GM23338 (cell line): Measurements from ENCODE around the gene CCRL2. TPM values are rescaled to one million over a fixed set of nuclear protein-coding genes. Genes with fewer than 3 reads are reported as not detected.

Source experiments
- ATAC-seq: fragments of 200-7000 bp; cut with Tn5 transposase; 3 replicates; pipeline ENCODE4 v1.9.1; 2020
- DNase-seq: peaks from one replicate; pipeline ENCODE4 v3.0.0-alpha.2; 2015; ENCODE audit warnings: low spot score
- H2AFZ ChIP-seq: fragments of 200-600 bp; sonication (generic); 2 replicates; pipeline ENCODE4 v1.8.0; 2016; ENCODE audit warnings: antibody characterized with exemption, mild to moderate bottlenecking, moderate library complexity
- H3F3A ChIP-seq: fragments of 200-600 bp; sonication (generic); replicated peaks from 2 replicates; pipeline ENCODE4 v1.8.0; 2017; ENCODE audit warnings: antibody characterized with exemption, mixed run types, low read depth
- H3K27ac ChIP-seq: fragments of 200-600 bp; sonication (generic); 2 replicates; pipeline ENCODE4 v1.6.1; 2016; ENCODE audit warnings: low read depth
- H3K27me3 ChIP-seq: fragments of 200-600 bp; sonication (generic); 2 replicates; pipeline ENCODE4 v1.8.0; 2016; ENCODE audit warnings: mild to moderate bottlenecking, mixed run types, moderate library complexity; ENCODE audit not compliant: insufficient read depth
- H3K36me3 ChIP-seq: fragments of 200-600 bp; sonication (generic); 2 replicates; pipeline ENCODE4 v1.8.0; 2016; ENCODE audit warnings: mild to moderate bottlenecking; ENCODE audit not compliant: insufficient read depth
- H3K4me1 ChIP-seq: fragments of 200-600 bp; sonication (generic); 2 replicates; pipeline ENCODE4 v1.8.0; 2016; ENCODE audit warnings: mild to moderate bottlenecking, moderate library complexity; ENCODE audit not compliant: insufficient read depth
- H3K4me2 ChIP-seq: fragments of 200-600 bp; sonication (generic); 2 replicates; pipeline ENCODE4 v1.7.1; 2017; ENCODE audit warnings: mixed run types
- H3K4me3 ChIP-seq: fragments of 200-600 bp; sonication (generic); 2 replicates; pipeline ENCODE4 v1.6.1; 2016; ENCODE audit warnings: mixed run types
- H3K79me2 ChIP-seq: fragments of 200-600 bp; sonication (generic); replicated peaks from 2 replicates; pipeline ENCODE4 v1.8.0; 2017; ENCODE audit warnings: mild to moderate bottlenecking; ENCODE audit not compliant: insufficient read depth
- H3K9me2 ChIP-seq: fragments of 200-600 bp; sonication (generic); 2 replicates; pipeline ENCODE4 v1.8.0; 2017; ENCODE audit not compliant: insufficient read depth
- H4K20me1 ChIP-seq: fragments of 200-600 bp; sonication (generic); replicated peaks from 2 replicates; pipeline ENCODE4 v1.8.0; 2017; ENCODE audit warnings: mild to moderate bottlenecking; ENCODE audit not compliant: insufficient read depth
- H3K27ac Mint-ChIP-seq: 2 replicates; pipeline ENCODE4 v1.8.0; 2020; ENCODE audit warnings: inconsistent platforms, mild to moderate bottlenecking, moderate library complexity, mixed read lengths
- H3K27me3 Mint-ChIP-seq: 3 replicates; pipeline ENCODE4 v1.8.0; 2022; ENCODE audit warnings: low read depth, mild to moderate bottlenecking, moderate library complexity, mixed read lengths, inconsistent platforms; ENCODE audit not compliant: insufficient read depth, poor library complexity
- H3K36me3 Mint-ChIP-seq: 3 replicates; pipeline ENCODE4 v1.8.0; 2021; ENCODE audit warnings: low read depth, mild to moderate bottlenecking, inconsistent platforms, moderate library complexity, mixed read lengths
- H3K4me1 Mint-ChIP-seq: 3 replicates; pipeline ENCODE4 v1.8.0; 2020; ENCODE audit warnings: mild to moderate bottlenecking, inconsistent platforms, mixed read lengths
- H3K4me3 Mint-ChIP-seq: 3 replicates; pipeline ENCODE4 v1.8.0; 2021; ENCODE audit warnings: moderate library complexity, mild to moderate bottlenecking, inconsistent platforms, mixed read lengths
- H3K9me3 Mint-ChIP-seq: 3 replicates; pipeline ENCODE4 v1.8.0; 2020; ENCODE audit warnings: moderate library complexity, mild to moderate bottlenecking, inconsistent platforms, mixed read lengths
- CREB1 ChIP-seq: fragments of 250-450 bp; sonication (Bioruptor Pico); IDR thresholded peaks from 2 replicates; pipeline ENCODE4 v1.5.0; 2020; ENCODE audit warnings: low read depth, mild to moderate bottlenecking, moderate library complexity
- EZH2 ChIP-seq: fragments of 200-600 bp; sonication (generic); IDR thresholded peaks from one replicate; pipeline ENCODE4 v1.8.0; 2017; ENCODE audit warnings: antibody characterized with exemption, mild to moderate bottlenecking, low read depth; ENCODE audit not compliant: unreplicated experiment
- EZH2phosphoT487 ChIP-seq: fragments of 200-600 bp; sonication (generic); IDR thresholded peaks from one replicate; pipeline ENCODE4 v1.8.1; 2018; ENCODE audit warnings: antibody characterized with exemption; ENCODE audit not compliant: unreplicated experiment
- JUNB ChIP-seq: IDR thresholded peaks from one replicate; pipeline ENCODE4 v1.6.1; 2016; ENCODE audit warnings: antibody characterized with exemption; ENCODE audit not compliant: unreplicated experiment
- NANOG ChIP-seq: IDR thresholded peaks from 2 replicates; pipeline ENCODE4 v1.6.1; 2016; ENCODE audit warnings: antibody characterized with exemption, borderline replicate concordance
- ZNF462 ChIP-seq: fragments of 250-450 bp; sonication (Bioruptor Pico); IDR thresholded peaks from 2 replicates; pipeline ENCODE4 v1.5.0; 2020; ENCODE audit warnings: mild to moderate bottlenecking, moderate library complexity
- polyA plus RNA-seq: library from polyadenylated mRNA; unstranded; fragments of >200 nt; fragmentation: Nextera tagmentation; extraction: Ambion mirVana; gene quantifications from 2 replicates; pipeline ENCODE4 v1.2.1, GENCODE V29; 2016
- total RNA-seq: library from RNA; depleted of rRNA; stranded (reverse); fragments of >200 nt; shearing (Covaris generic); gene quantifications from 2 replicates; pipeline ENCODE4 v1.2.3, GENCODE V29; 2014
- TF ChIP-seq, protein P1 (sequence below): IDR thresholded peaks from 2 replicates; pipeline ENCODE4 v1.6.1; 2016; ENCODE audit warnings: antibody characterized with exemption
- TF ChIP-seq, protein P2 (sequence below): IDR thresholded peaks from one replicate; pipeline ENCODE4 v1.6.1; 2018; ENCODE audit warnings: antibody characterized with exemption; ENCODE audit not compliant: unreplicated experiment

The CCRL2 gene
- total and polyA plus RNA-seq, 2 experiments from 2014 or later = not detected

GRCh38 chr3:46417841-46418611 is 11.0 kb downstream of the CCRL2 start (continued):
- TF ChIP-seq ZNF462 (CRISPR knock-in tag) = no peak

GRCh38 chr3:46419816-46420215 is 12.8 kb downstream of the CCRL2 start:
- Mint-ChIP-seq H3K4me3 (no peak overlapping the region), H3K36me3 (no peaks in the 10 kb centered on the region), H3K27me3 (no peaks in the 10 kb centered on the region), H3K27ac (no peak overlapping the region), H3K9me3 (no peaks in the 10 kb centered on the region), H3K4me1 (peaks cover 17% of the 10 kb centered on the region; the same call in 2 of the 3 replicates)
- Histone ChIP-seq H3K4me1 (no peaks in the 10 kb centered on the region), H3K9me2 (no peaks in the 10 kb centered on the region), H3K36me3 (no peaks in the 10 kb centered on the region), H3K27ac (no peak overlapping the region), H3K4me3 (no peak overlapping the region), H3F3A (no peaks in the 10 kb centered on the region), H4K20me1 (no peaks in the 10 kb centered on the region), H2AFZ (no peak overlapping the region), H3K27me3 (no peaks in the 10 kb centered on the region), H3K4me2 (no peak overlapping the region), H3K79me2 (no peaks in the 10 kb centered on the region)
- DNase-seq = no peak
- TF ChIP-seq EZH2 (no peak), NANOG (no peak), EZH2phosphoT487 (no peak), CREB1 (no peak), JUNB (no peak)
- TF ChIP-seq, protein P1, sequence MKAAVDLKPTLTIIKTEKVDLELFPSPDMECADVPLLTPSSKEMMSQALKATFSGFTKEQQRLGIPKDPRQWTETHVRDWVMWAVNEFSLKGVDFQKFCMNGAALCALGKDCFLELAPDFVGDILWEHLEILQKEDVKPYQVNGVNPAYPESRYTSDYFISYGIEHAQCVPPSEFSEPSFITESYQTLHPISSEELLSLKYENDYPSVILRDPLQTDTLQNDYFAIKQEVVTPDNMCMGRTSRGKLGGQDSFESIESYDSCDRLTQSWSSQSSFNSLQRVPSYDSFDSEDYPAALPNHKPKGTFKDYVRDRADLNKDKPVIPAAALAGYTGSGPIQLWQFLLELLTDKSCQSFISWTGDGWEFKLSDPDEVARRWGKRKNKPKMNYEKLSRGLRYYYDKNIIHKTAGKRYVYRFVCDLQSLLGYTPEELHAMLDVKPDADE = no peak
- TF ChIP-seq, protein P2, sequence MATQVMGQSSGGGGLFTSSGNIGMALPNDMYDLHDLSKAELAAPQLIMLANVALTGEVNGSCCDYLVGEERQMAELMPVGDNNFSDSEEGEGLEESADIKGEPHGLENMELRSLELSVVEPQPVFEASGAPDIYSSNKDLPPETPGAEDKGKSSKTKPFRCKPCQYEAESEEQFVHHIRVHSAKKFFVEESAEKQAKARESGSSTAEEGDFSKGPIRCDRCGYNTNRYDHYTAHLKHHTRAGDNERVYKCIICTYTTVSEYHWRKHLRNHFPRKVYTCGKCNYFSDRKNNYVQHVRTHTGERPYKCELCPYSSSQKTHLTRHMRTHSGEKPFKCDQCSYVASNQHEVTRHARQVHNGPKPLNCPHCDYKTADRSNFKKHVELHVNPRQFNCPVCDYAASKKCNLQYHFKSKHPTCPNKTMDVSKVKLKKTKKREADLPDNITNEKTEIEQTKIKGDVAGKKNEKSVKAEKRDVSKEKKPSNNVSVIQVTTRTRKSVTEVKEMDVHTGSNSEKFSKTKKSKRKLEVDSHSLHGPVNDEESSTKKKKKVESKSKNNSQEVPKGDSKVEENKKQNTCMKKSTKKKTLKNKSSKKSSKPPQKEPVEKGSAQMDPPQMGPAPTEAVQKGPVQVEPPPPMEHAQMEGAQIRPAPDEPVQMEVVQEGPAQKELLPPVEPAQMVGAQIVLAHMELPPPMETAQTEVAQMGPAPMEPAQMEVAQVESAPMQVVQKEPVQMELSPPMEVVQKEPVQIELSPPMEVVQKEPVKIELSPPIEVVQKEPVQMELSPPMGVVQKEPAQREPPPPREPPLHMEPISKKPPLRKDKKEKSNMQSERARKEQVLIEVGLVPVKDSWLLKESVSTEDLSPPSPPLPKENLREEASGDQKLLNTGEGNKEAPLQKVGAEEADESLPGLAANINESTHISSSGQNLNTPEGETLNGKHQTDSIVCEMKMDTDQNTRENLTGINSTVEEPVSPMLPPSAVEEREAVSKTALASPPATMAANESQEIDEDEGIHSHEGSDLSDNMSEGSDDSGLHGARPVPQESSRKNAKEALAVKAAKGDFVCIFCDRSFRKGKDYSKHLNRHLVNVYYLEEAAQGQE = no peak
- ATAC-seq = no peak
